COLO668 (cell line): ENCODE data around the gene LCE2C.
A peak's percentile ranks its signal among the peaks of the same experiment; 100 is the strongest.
"Not testable (repeated sequence)": the region's sequence is repeated elsewhere in the genome, so short reads cannot be mapped to it uniquely, and the experiment has no call there.

Experiments
- DNase-seq: peaks from one replicate; lab custom pipeline; 2025; ENCODE audit not compliant: unreplicated experiment; lab: John Stamatoyannopoulos, UW

Gene LCE2C

GRCh38 chr1:152674983-152675382, at the start of gene LCE2C:
Gene LCE2C, plus strand, starts transcription at chr1:152675279. Its CDS starts 737 bp downstream, at chr1:152676016.
- DNase-seq: not testable (repeated sequence)

GRCh38 chr1:152626744-152627143, 48.3 kb upstream of the LCE2C start:
- DNase-seq: no peak

- no peak for DNase-seq
Measured at GRCh38 chr1:152630596-152630995, 44.5 kb upstream of the LCE2C start.

- no peak for DNase-seq
Measured at GRCh38 chr1:152640351-152640750, 34.7 kb upstream of the LCE2C start.

GRCh38 chr1:152643945-152644344, 31.1 kb upstream of the LCE2C start:
- DNase-seq: no peak

GRCh38 chr1:152645146-152645545, 29.9 kb upstream of the LCE2C start:
- DNase-seq: no peak

- DNase-seq: no peak
Measured at GRCh38 chr1:152646656-152647055, 28.4 kb upstream of the LCE2C start.

GRCh38 chr1:152654110-152654509, 21.0 kb upstream of the LCE2C start:
- peak; percentile 41 for DNase-seq

- DNase-seq: no peak
Measured at GRCh38 chr1:152656459-152656858, 18.6 kb upstream of the LCE2C start.

GRCh38 chr1:152657677-152658076, 17.4 kb upstream of the LCE2C start:
- DNase-seq: no peak

- DNase-seq: no peak
Measured at GRCh38 chr1:152658649-152659048, 16.4 kb upstream of the LCE2C start.

- no peak for DNase-seq
Measured at GRCh38 chr1:152663098-152663497, 12.0 kb upstream of the LCE2C start, which contains the start of gene LCE2D. Gene LCE2D, plus strand, starts transcription at chr1:152663380. Its CDS starts 726 bp downstream, at chr1:152664106.

- not testable (repeated sequence) for DNase-seq
Measured at GRCh38 chr1:152666171-152666570, 8.9 kb upstream of the LCE2C start.

- no peak for DNase-seq
Measured at GRCh38 chr1:152667648-152668047, 7.4 kb upstream of the LCE2C start.

GRCh38 chr1:152673016-152673415, 2.1 kb upstream of the LCE2C start:
- DNase-seq: no peak

GRCh38 chr1:152679459-152679858, 4.4 kb downstream of the LCE2C start:
- no peak for DNase-seq

GRCh38 chr1:152681616-152682015, 6.5 kb downstream of the LCE2C start:
- DNase-seq: no peak

- no peak for DNase-seq
Measured at GRCh38 chr1:152683846-152684245, 8.8 kb downstream of the LCE2C start.

GRCh38 chr1:152685823-152686222, 10.7 kb downstream of the LCE2C start, which contains the start of gene LCE2B:
Gene LCE2B, plus strand, starts transcription at chr1:152686123. Its CDS starts 721 bp downstream, at chr1:152686844.
- not testable (repeated sequence) for DNase-seq

- no peak for DNase-seq
Measured at GRCh38 chr1:152697701-152698600, 22.9 kb downstream of the LCE2C start, which contains the start of gene LCE2A. Gene LCE2A, plus strand, starts transcription at chr1:152698345. Its CDS starts 557 bp downstream, at chr1:152698902.

GRCh38 chr1:152699746-152700145, 24.7 kb downstream of the LCE2C start:
- DNase-seq: no peak

GRCh38 chr1:152707860-152708259, 32.8 kb downstream of the LCE2C start, which contains the start of gene LCE4A:
Gene LCE4A, plus strand, starts transcription at chr1:152708160. Its CDS starts 916 bp downstream, at chr1:152709076.
- DNase-seq: no peak
